ENCODE data around the gene KLF4. TPM values are rescaled to one million over a fixed set of nuclear protein-coding genes. Genes with fewer than 3 reads are reported as not detected.

KLF4 gene
- total and polyA plus RNA-seq, 2 of the 13 experiments (the other 11 are each of a cell fraction or from before 2014, with no cell fraction given), result 0.20 to 0.37 TPM

DNA sequence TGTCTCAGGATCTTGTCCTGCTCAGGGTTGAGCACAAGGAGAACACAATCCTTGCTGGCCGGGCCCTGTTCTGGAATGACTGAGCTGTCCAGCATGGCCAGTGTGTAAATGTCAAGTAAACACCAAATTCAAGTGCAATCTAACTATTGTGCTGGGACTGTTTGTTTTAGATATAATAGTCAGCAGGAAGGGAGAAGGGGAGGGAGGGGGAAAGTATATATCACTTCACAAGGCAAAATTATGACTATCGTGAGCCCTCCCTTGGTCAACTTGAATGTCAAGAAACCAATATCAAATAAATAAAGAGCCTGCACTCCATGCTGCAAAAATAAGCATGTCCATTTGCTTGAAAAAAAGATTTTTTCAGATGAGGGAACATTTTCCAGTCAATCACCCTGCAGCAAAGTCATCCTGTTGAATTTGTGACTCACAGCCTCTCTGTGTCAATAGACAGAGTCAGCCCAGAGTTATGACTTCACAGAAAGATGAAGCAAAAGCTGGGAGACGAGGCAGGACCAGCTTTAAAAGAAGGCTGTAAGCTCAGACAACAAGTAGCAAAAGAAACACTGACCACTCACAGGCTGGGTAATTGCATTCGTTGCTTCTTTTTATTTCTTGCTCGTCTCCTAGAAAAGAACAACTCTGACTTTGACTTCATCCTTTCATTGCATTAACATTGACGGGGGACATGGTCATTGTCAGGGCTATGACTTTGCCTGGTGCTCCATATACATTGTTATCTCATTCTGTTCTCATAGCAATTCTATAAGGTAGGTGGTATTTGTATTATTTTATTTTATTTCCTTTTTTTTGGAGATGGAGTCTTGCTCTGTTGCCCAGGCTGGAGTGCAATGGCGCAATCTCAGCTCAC, 15.3 kb upstream of the KLF4 start (continued):
- TF ChIP-seq ZNF556 (CRISPR knock-in tag; IDR thresholded peaks at IDR 0.05; ENCODE audit: borderline replicate concordance) (no peak), ATF1 (CRISPR knock-in tag; IDR thresholded peaks at IDR 0.05) (peak; percentile 50; the same call in 1 of the 2 replicates), SRF (IDR thresholded peaks at IDR 0.05; ENCODE audit: low read depth, low read length) (no peak), SMYD3 (CRISPR knock-in tag; IDR thresholded peaks at IDR 0.05) (no peak), FOXA3 (CRISPR knock-in tag; IDR thresholded peaks at IDR 0.05) (peak; percentile 93), MXI1 (IDR thresholded peaks at IDR 0.05; ENCODE audit: borderline replicate concordance, low read depth, low read length) (no peak), MED1 (CRISPR knock-in tag; IDR thresholded peaks at IDR 0.05) (no peak), ZBTB42 (CRISPR knock-in tag; IDR thresholded peaks at IDR 0.05) (no peak), ZFX (CRISPR knock-in tag; IDR thresholded peaks at IDR 0.05; ENCODE audit: low read depth) (no peak), ZNF878 (CRISPR knock-in tag; IDR thresholded peaks at IDR 0.05) (0 out of 2 replicates have a peak, but pooled peaks have one; percentile 51), TARDBP (CRISPR knock-in tag; IDR thresholded peaks at IDR 0.05) (no peak), FOXM1 (CRISPR knock-in tag; IDR thresholded peaks at IDR 0.05) (no peak), ZNF619 (CRISPR knock-in tag; IDR thresholded peaks at IDR 0.05) (no peak), ZNF615 (CRISPR knock-in tag; IDR thresholded peaks at IDR 0.05; ENCODE audit: borderline replicate concordance) (no peak), GATAD2A (CRISPR knock-in tag; IDR thresholded peaks at IDR 0.05) (peak; percentile 74), KLF15 (CRISPR knock-in tag; IDR thresholded peaks at IDR 0.05; ENCODE audit: borderline replicate concordance) (no peak), ZNF652 (CRISPR knock-in tag; IDR thresholded peaks at IDR 0.05; ENCODE audit: borderline replicate concordance, low read depth) (no peak), MATR3 (CRISPR knock-in tag; IDR thresholded peaks at IDR 0.05) (no peak)
- TF ChIP-seq, protein P1, sequence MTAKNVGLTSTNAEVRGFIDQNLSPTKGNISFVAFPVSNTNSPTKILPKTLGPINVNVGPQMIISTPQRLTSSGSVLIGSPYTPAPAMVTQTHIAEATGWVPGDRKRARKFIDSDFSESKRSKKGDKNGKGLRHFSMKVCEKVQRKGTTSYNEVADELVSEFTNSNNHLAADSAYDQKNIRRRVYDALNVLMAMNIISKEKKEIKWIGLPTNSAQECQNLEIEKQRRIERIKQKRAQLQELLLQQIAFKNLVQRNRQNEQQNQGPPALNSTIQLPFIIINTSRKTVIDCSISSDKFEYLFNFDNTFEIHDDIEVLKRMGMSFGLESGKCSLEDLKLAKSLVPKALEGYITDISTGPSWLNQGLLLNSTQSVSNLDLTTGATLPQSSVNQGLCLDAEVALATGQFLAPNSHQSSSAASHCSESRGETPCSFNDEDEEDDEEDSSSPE (CRISPR knock-in tag; IDR thresholded peaks at IDR 0.05), result no peak
- TF ChIP-seq, protein P2, sequence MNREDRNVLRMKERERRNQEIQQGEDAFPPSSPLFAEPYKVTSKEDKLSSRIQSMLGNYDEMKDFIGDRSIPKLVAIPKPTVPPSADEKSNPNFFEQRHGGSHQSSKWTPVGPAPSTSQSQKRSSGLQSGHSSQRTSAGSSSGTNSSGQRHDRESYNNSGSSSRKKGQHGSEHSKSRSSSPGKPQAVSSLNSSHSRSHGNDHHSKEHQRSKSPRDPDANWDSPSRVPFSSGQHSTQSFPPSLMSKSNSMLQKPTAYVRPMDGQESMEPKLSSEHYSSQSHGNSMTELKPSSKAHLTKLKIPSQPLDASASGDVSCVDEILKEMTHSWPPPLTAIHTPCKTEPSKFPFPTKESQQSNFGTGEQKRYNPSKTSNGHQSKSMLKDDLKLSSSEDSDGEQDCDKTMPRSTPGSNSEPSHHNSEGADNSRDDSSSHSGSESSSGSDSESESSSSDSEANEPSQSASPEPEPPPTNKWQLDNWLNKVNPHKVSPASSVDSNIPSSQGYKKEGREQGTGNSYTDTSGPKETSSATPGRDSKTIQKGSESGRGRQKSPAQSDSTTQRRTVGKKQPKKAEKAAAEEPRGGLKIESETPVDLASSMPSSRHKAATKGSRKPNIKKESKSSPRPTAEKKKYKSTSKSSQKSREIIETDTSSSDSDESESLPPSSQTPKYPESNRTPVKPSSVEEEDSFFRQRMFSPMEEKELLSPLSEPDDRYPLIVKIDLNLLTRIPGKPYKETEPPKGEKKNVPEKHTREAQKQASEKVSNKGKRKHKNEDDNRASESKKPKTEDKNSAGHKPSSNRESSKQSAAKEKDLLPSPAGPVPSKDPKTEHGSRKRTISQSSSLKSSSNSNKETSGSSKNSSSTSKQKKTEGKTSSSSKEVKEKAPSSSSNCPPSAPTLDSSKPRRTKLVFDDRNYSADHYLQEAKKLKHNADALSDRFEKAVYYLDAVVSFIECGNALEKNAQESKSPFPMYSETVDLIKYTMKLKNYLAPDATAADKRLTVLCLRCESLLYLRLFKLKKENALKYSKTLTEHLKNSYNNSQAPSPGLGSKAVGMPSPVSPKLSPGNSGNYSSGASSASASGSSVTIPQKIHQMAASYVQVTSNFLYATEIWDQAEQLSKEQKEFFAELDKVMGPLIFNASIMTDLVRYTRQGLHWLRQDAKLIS (CRISPR knock-in tag; IDR thresholded peaks at IDR 0.05), result no peak
- TF ChIP-seq, protein P3, sequence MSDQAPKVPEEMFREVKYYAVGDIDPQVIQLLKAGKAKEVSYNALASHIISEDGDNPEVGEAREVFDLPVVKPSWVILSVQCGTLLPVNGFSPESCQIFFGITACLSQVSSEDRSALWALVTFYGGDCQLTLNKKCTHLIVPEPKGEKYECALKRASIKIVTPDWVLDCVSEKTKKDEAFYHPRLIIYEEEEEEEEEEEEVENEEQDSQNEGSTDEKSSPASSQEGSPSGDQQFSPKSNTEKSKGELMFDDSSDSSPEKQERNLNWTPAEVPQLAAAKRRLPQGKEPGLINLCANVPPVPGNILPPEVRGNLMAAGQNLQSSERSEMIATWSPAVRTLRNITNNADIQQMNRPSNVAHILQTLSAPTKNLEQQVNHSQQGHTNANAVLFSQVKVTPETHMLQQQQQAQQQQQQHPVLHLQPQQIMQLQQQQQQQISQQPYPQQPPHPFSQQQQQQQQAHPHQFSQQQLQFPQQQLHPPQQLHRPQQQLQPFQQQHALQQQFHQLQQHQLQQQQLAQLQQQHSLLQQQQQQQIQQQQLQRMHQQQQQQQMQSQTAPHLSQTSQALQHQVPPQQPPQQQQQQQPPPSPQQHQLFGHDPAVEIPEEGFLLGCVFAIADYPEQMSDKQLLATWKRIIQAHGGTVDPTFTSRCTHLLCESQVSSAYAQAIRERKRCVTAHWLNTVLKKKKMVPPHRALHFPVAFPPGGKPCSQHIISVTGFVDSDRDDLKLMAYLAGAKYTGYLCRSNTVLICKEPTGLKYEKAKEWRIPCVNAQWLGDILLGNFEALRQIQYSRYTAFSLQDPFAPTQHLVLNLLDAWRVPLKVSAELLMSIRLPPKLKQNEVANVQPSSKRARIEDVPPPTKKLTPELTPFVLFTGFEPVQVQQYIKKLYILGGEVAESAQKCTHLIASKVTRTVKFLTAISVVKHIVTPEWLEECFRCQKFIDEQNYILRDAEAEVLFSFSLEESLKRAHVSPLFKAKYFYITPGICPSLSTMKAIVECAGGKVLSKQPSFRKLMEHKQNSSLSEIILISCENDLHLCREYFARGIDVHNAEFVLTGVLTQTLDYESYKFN (CRISPR knock-in tag; conservative IDR thresholded peaks at IDR 0.05), result peak; percentile 46
- TF ChIP-seq, protein P4, sequence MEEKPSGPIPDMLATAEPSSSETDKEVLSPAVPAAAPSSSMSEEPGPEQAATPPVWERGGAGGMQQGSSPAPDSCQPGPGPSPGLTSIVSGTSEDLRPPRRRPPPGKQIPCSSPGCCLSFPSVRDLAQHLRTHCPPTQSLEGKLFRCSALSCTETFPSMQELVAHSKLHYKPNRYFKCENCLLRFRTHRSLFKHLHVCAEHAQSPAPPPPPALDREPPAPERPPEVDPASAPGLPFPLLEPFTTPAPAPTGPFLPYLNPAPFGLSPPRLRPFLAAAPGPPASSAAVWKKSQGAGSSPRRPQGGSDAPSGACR (CRISPR knock-in tag; IDR thresholded peaks at IDR 0.05), result no peak

Measured in HepG2 (cell line).